ENCODE data around the gene CDON.

DNA sequence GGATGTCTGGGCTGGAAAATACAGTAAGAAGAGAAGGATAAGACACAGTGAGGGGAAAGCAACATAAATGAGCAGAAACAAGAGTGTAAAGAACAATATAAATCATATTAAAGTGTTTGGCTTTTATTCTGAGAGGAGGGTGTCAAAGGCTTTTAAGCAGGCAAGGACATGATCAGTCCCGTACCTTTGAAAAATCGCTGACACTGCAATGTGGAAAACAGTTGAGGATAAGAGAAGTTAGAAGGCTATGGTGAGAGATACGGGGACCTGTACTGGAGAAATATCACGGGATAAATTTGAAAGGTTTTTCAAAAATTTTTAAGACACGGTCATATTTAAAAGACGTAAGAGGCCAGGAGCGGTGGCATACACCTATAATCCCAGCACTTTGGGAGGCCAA is 30.3 kb downstream of the CDON start:
- TF ChIP-seq CTCF (IDR thresholded peaks at IDR 0.05) (no peak), POLR2A (IDR thresholded peaks at IDR 0.05) (no peak)

All from body of pancreas (tissue), 4 donors.